ENCODE data around the gene PRMT9.

Gene PRMT9

GRCh38 chr4:147633113-147633512 lies 50.9 kb downstream of the PRMT9 start:
- H3K4me3 ChIP-seq = no peak overlapping the region
- intact Hi-C loops (cut with DNase I; ENCODE audit: low total_unique reads) = no loop called here
- peaks cover 0 to 4% (median 0%) of the 10 kb centered on the region in 4 donors for H3K4me1 ChIP-seq
- no peaks in the 10 kb centered on the region for H3K27me3 ChIP-seq
- H3K9me3 ChIP-seq = no peaks in the 10 kb centered on the region
- no peak for DNase-seq
- H3K27ac ChIP-seq = no peak overlapping the region
- TF ChIP-seq CTCF (IDR thresholded peaks at IDR 0.05) = no peak
- H3K36me3 ChIP-seq = peaks cover 66 to 72% (median 68%) of the 10 kb centered on the region in 3 donors

GRCh38 chr4:147629783-147630730 lies 53.9 kb downstream of the PRMT9 start:
- peaks cover 64 to 81% (median 74%) of the 10 kb centered on the region in 3 donors for H3K36me3 ChIP-seq
- no peak overlapping the region for H3K4me3 ChIP-seq
- no peak for TF ChIP-seq CTCF (IDR thresholded peaks at IDR 0.05)
- intact Hi-C loops (cut with DNase I; ENCODE audit: low total_unique reads) = loop anchor here (10.0 kb wide), 1 partner anchor 45 kb away; no protein-coding TSS in a partner anchor
- no peaks in the 10 kb centered on the region for H3K9me3 ChIP-seq
- DNase-seq = no peak
- H3K27ac ChIP-seq = no peak overlapping the region
- H3K4me1 ChIP-seq = peaks cover 0 to 4% (median 0%) of the 10 kb centered on the region in 4 donors
- H3K27me3 ChIP-seq = no peaks in the 10 kb centered on the region

- Histone ChIP-seq H3K4me1 (peaks cover 0 to 4% (median 0%) of the 10 kb centered on the region in 4 donors), H3K27me3 (no peaks in the 10 kb centered on the region), H3K27ac (no peak overlapping the region), H3K9me3 (no peaks in the 10 kb centered on the region), H3K4me3 (no peak overlapping the region), H3K36me3 (peaks cover 57 to 76% (median 74%) of the 10 kb centered on the region in 3 donors)
- DNase-seq = no peak
- no peak for TF ChIP-seq CTCF (IDR thresholded peaks at IDR 0.05)
- intact Hi-C loops (cut with DNase I; ENCODE audit: low total_unique reads) = loop anchor here (10.0 kb wide), 1 partner anchor 46 kb away; no protein-coding TSS in a partner anchor
Measured at GRCh38 chr4:147628415-147628814, 55.5 kb downstream of the PRMT9 start.

DNA sequence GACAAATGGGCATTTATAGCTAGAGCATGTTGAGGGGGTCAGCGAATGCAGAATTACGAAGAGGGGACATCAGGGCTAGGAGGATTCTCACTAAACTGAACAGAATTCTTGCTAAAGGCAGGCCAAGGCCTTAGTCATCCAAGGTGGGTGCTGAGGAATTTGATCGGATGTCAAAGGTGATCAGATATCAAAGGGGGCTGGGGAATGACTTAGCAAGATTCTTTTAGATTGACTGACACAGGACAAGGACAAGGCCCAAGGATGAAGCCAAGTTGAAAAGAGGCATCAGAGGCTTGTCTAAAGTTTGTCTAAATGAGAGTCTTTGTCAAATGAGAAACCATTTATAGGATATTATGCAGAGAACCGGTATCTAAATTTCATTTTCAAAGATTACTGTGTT lies 57.1 kb downstream of the PRMT9 start:
- TF ChIP-seq CTCF (IDR thresholded peaks at IDR 0.05) = no peak
- peaks cover 54 to 75% (median 72%) of the 10 kb centered on the region in 3 donors for H3K36me3 ChIP-seq

DNA sequence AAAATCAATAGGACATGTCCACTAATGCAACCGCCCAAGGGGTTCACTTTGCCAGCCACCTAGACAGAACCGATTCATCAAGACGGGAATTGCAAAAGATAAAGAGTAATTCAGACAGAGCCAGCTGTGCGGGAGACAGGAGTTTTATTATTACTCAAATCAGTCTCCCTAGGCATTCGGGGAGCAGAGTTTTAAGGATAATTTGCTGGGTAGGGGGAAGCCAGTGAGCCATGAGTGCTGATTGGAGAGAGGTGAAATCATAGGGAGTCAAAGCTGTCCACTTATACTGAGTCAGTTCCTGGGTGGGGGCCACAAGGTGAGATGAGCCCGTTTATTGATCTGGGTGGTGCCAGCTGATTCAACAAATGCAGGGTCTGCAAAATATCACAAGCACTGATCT lies 58.2 kb downstream of the PRMT9 start:
- Histone ChIP-seq H3K36me3 (peaks cover 48 to 67% (median 66%) of the 10 kb centered on the region in 3 donors), H3K9me3 (no peaks in the 10 kb centered on the region), H3K27me3 (no peaks in the 10 kb centered on the region), H3K4me1 (peaks cover 0 to 17% (median 3%) of the 10 kb centered on the region in 4 donors), H3K4me3 (no peak overlapping the region), H3K27ac (no peak overlapping the region)
- DNase-seq = no peak
- intact Hi-C loops (cut with DNase I; ENCODE audit: low total_unique reads) = loop anchor here (10.0 kb wide), 1 partner anchor 49 kb away; no protein-coding TSS in a partner anchor
- TF ChIP-seq CTCF (IDR thresholded peaks at IDR 0.05) = no peak

More for the DNA sequence above, 57.1 kb downstream of the PRMT9 start:
- intact Hi-C loops (cut with DNase I; ENCODE audit: low total_unique reads) = loop anchor here (10.0 kb wide), 1 partner anchor 48 kb away; no protein-coding TSS in a partner anchor
- no peak for DNase-seq
- Histone ChIP-seq H3K27me3 (no peaks in the 10 kb centered on the region), H3K9me3 (no peaks in the 10 kb centered on the region), H3K27ac (no peak overlapping the region), H3K4me1 (peaks cover 0 to 7% (median 0%) of the 10 kb centered on the region in 4 donors), H3K4me3 (no peak overlapping the region)

Data from tibial artery (tissue), 4 donors.